Suprapubic skin (tissue), 4 donors: ENCODE measurements around the gene CTNND2. TPM values are rescaled to one million over a fixed set of nuclear protein-coding genes. Genes with fewer than 3 reads are reported as not detected.

ENCODE experiments used
- DNase-seq, 2 donors: peaks; one replicate each; pipeline ENCODE4 v3.0.0-alpha.2; 2019; ENCODE audit warnings: low spot score in 2 of 2
- H3K27ac ChIP-seq: fragments of 200-600 bp; sonication (generic); one replicate; pipeline ENCODE4 v1.5.1; 2019
- H3K27me3 ChIP-seq: fragments of 200-600 bp; sonication (generic); one replicate; pipeline ENCODE4 v1.5.1; 2019
- H3K36me3 ChIP-seq: fragments of 200-600 bp; sonication (generic); one replicate; pipeline ENCODE4 v1.5.1; 2019
- H3K4me1 ChIP-seq: fragments of 200-600 bp; sonication (generic); one replicate; pipeline ENCODE4 v1.5.1; 2019
- H3K4me3 ChIP-seq: fragments of 200-600 bp; sonication (generic); one replicate; pipeline ENCODE4 v1.5.1; 2019; ENCODE audit warnings: mild to moderate bottlenecking
- H3K9me3 ChIP-seq: fragments of 200-600 bp; sonication (generic); one replicate; pipeline ENCODE4 v1.5.1; 2019
- EP300 ChIP-seq: sonication (generic); formaldehyde crosslinking; IDR thresholded peaks from one replicate; pipeline ENCODE4 v1.6.1; 2017; ENCODE audit warnings: antibody characterized with exemption
- POLR2A ChIP-seq, 2 donors: fragments of 450-650 bp; IDR thresholded peaks; one replicate each; pipeline ENCODE4 v1.6.1; 2017; ENCODE audit warnings: antibody characterized with exemption in 2 of 2, mild to moderate bottlenecking in 2 of 2, moderate library complexity in 2 of 2
- POLR2AphosphoS5 ChIP-seq, 3 donors: sonication (generic); formaldehyde crosslinking; IDR thresholded peaks; one replicate each; pipeline ENCODE4 v1.6.1; 2017; ENCODE audit warnings: antibody characterized with exemption in 3 of 3
- WGBS: methylation state at CpG from one replicate; pipeline ENCODE4 v1.1.5; 2018; 5-methylcytosine and 5-hydroxymethylcytosine counted together
- total RNA-seq, 4 donors: library from RNA; depleted of rRNA; stranded (reverse); fragments of >200 nt; gene quantifications; one replicate each; pipeline ENCODE4 v1.1.0, GENCODE V29; 2016
- TF ChIP-seq, protein P1 (sequence below), 2 donors: fragments of 200-600 bp in 1 of 2; fragments of 450-650 bp in 1 of 2; sonication (generic) in 1 of 2; IDR thresholded peaks; one replicate each; pipeline ENCODE4 v1.5.1; 2016 to 2019; ENCODE audit warnings: antibody characterized with exemption in 2 of 2, mild to moderate bottlenecking in 1 of 2, moderate library complexity in 1 of 2

The CTNND2 gene
- total RNA-seq, 4 donors from 2014 or later = 0.40 to 3.8 (median 2.2) TPM

- TF ChIP-seq, protein P1, sequence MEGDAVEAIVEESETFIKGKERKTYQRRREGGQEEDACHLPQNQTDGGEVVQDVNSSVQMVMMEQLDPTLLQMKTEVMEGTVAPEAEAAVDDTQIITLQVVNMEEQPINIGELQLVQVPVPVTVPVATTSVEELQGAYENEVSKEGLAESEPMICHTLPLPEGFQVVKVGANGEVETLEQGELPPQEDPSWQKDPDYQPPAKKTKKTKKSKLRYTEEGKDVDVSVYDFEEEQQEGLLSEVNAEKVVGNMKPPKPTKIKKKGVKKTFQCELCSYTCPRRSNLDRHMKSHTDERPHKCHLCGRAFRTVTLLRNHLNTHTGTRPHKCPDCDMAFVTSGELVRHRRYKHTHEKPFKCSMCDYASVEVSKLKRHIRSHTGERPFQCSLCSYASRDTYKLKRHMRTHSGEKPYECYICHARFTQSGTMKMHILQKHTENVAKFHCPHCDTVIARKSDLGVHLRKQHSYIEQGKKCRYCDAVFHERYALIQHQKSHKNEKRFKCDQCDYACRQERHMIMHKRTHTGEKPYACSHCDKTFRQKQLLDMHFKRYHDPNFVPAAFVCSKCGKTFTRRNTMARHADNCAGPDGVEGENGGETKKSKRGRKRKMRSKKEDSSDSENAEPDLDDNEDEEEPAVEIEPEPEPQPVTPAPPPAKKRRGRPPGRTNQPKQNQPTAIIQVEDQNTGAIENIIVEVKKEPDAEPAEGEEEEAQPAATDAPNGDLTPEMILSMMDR (IDR thresholded peaks at IDR 0.05) = no peak
- TF ChIP-seq POLR2AphosphoS5 (IDR thresholded peaks at IDR 0.05) (no peak), EP300 (no peak)
- H3K4me3 ChIP-seq = no peak overlapping the region
- H3K4me1 ChIP-seq = no peaks in the 10 kb centered on the region
- WGBS = 84% methylated on average over 3 of the region's 3 CpGs
- no peak for DNase-seq
- no peaks in the 10 kb centered on the region for H3K9me3 ChIP-seq
- H3K27me3 ChIP-seq = no peaks in the 10 kb centered on the region
- no peak overlapping the region for H3K27ac ChIP-seq
- no peaks in the 10 kb centered on the region for H3K36me3 ChIP-seq
Observed at GRCh38 chr5:11520241-11520930, 383.9 kb downstream of the CTNND2 start.

DNA sequence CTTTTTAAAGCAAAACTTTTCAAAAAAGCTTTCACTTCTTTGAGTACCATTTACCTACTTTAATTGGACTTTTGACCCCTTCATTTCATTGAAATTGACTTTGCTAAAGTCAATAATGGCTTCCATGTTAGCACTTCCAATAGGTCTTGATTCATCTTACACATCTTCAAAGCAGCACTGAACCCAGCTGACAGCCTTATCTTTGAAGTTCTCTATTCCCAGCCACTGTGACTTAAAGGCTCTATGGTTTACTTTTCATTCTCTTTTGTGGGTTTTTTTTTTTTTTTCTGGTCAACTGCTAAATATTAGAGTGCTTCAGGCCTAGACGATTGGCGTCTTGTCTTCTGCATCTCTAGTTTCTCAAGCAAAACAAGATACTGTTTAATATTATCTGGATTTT lies 385.0 kb downstream of the CTNND2 start:
- TF ChIP-seq, protein P1 (IDR thresholded peaks at IDR 0.05) = no peak
- TF ChIP-seq EP300 (no peak), POLR2AphosphoS5 (IDR thresholded peaks at IDR 0.05) (no peak), POLR2A (IDR thresholded peaks at IDR 0.05) (no peak)
- DNase-seq = no peak
- WGBS = 95% methylated on average over 2 of the region's 2 CpGs

GRCh38 chr5:11518676-11519075 lies 385.6 kb downstream of the CTNND2 start:
- DNase-seq = no peak
- Histone ChIP-seq H3K4me3 (no peak overlapping the region), H3K27me3 (no peaks in the 10 kb centered on the region), H3K27ac (no peak overlapping the region), H3K36me3 (no peaks in the 10 kb centered on the region), H3K9me3 (no peaks in the 10 kb centered on the region), H3K4me1 (no peaks in the 10 kb centered on the region)
- TF ChIP-seq EP300 = no peak
- TF ChIP-seq POLR2A (IDR thresholded peaks at IDR 0.05) = no peak
- TF ChIP-seq, protein P1 (IDR thresholded peaks at IDR 0.05) = no peak
- no peak for TF ChIP-seq POLR2AphosphoS5 (IDR thresholded peaks at IDR 0.05)
- 59% methylated on average over 2 of the region's 2 CpGs for WGBS

More for the DNA sequence above, 385.0 kb downstream of the CTNND2 start:
- H3K4me3 ChIP-seq = no peak overlapping the region
- no peaks in the 10 kb centered on the region for H3K4me1 ChIP-seq
- H3K27me3 ChIP-seq = no peaks in the 10 kb centered on the region
- H3K9me3 ChIP-seq = no peaks in the 10 kb centered on the region
- H3K27ac ChIP-seq = no peak overlapping the region
- H3K36me3 ChIP-seq = no peaks in the 10 kb centered on the region

DNA sequence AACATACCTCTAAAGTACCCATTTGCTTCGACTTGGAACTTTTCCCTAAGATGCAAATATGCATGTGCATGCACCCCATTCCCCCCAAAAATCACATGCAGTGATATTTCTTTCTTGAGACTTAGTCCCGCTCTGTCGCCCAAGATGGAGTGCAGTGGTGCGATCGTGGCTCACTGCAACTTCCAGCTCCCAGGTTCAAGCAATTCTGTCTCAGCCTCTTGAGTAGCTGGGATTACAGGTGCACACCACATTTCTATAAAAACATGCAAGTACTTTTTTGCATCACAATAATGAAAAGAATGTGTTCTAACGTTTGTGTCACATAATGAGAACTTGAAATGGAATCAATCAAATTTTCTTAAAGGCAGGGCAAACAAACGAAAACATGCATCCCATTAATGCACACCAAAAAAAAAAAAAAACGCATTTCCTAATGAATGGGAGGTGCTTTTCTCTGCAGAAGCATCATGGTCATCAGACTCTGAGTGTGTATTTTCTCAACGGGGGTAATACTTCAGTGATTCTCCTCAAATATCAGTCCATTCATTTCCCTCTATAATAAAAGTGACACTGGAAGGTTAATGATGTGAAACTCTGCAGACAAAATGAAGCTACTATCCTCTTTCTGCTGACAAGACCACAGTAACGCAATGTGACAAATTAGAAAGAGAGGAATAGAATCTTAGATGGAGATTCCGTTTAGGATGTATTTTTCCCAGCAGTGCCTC lies 389.4 kb downstream of the CTNND2 start:
- H3K9me3 ChIP-seq = no peaks in the 10 kb centered on the region
- no peaks in the 10 kb centered on the region for H3K36me3 ChIP-seq
- no peak for TF ChIP-seq POLR2AphosphoS5 (IDR thresholded peaks at IDR 0.05)
- TF ChIP-seq EP300 = no peak
- TF ChIP-seq, protein P1 (IDR thresholded peaks at IDR 0.05) = no peak
- no peak for TF ChIP-seq POLR2A (IDR thresholded peaks at IDR 0.05)
- H3K27me3 ChIP-seq = no peaks in the 10 kb centered on the region
- H3K27ac ChIP-seq = no peak overlapping the region
- H3K4me3 ChIP-seq = no peak overlapping the region
- no peaks in the 10 kb centered on the region for H3K4me1 ChIP-seq
- DNase-seq = no peak
- WGBS = 69% methylated on average over 11 of the region's 11 CpGs

- WGBS = 85% methylated on average over 2 of the region's 2 CpGs
Observed at GRCh38 chr5:11511878-11512277, 392.4 kb downstream of the CTNND2 start.

More at GRCh38 chr5:11511878-11512277, 392.4 kb downstream of the CTNND2 start:
- H3K36me3 ChIP-seq = no peaks in the 10 kb centered on the region
- H3K4me3 ChIP-seq = no peak overlapping the region
- no peaks in the 10 kb centered on the region for H3K9me3 ChIP-seq
- H3K27me3 ChIP-seq = no peaks in the 10 kb centered on the region
- H3K4me1 ChIP-seq = no peaks in the 10 kb centered on the region
- TF ChIP-seq, protein P1 (IDR thresholded peaks at IDR 0.05) = no peak
- TF ChIP-seq POLR2AphosphoS5 (IDR thresholded peaks at IDR 0.05) (no peak), POLR2A (IDR thresholded peaks at IDR 0.05) (no peak), EP300 (no peak)
- H3K27ac ChIP-seq = no peak overlapping the region
- DNase-seq = no peak
